Ovary (tissue), 9 donors: ENCODE measurements around the gene ZNRF1. TPM values are rescaled to one million over a fixed set of nuclear protein-coding genes. Genes with fewer than 3 reads are reported as not detected.

Experiments used
- DNase-seq, 5 donors: peaks; one replicate each; pipeline ENCODE4 v3.0.0-alpha.2; 2019 to 2020
- H3K27ac ChIP-seq, 2 donors: fragments of 200-600 bp; one replicate each; pipeline versions ENCODE4 v1.5.1 to v1.8.0; 2019 to 2022
- H3K27me3 ChIP-seq: fragments of 200-600 bp; one replicate; pipeline ENCODE4 v1.8.0; 2022
- H3K36me3 ChIP-seq: fragments of 200-600 bp; sonication (generic); one replicate; pipeline ENCODE4 v1.5.1; 2019
- H3K4me1 ChIP-seq: one replicate; pipeline ENCODE4 v1.8.1; 2013; ENCODE audit warnings: mild to moderate bottlenecking, moderate library complexity; ENCODE audit not compliant: insufficient read depth
- H3K4me3 ChIP-seq: fragments of 200-600 bp; sonication (generic); one replicate; pipeline ENCODE4 v1.5.1; 2017
- H3K9me3 ChIP-seq, 2 donors: fragments of 200-600 bp in 1 of 2; sonication (generic) in 1 of 2; one replicate each; pipeline versions ENCODE4 v1.5.1 to v1.8.1; 2013 to 2019; ENCODE audit warnings: mild to moderate bottlenecking in 1 of 2, moderate library complexity in 1 of 2
- EP300 ChIP-seq: sonication (generic); formaldehyde crosslinking; IDR thresholded peaks from one replicate; pipeline ENCODE4 v1.6.1; 2017; ENCODE audit warnings: antibody characterized with exemption
- POLR2A ChIP-seq: fragments of 450-650 bp; IDR thresholded peaks from one replicate; pipeline ENCODE4 v1.6.1; 2017; ENCODE audit warnings: antibody characterized with exemption, mild to moderate bottlenecking, moderate library complexity
- WGBS, 3 donors: extraction: QIAGEN DNeasy Blood & Tissue Kit in 1 of 3; methylation state at CpG; one replicate each; pipeline versions ENCODE4 v1.1.5 to v1.1.7; 2013 to 2017; 5-methylcytosine and 5-hydroxymethylcytosine counted together
- intact Hi-C, 4 donors: fragments of 100-400 bp; cut with DNase I; formaldehyde crosslinking; loops; one replicate each; pipeline versions ENCODE4 v1.11.0 to v1.15.1; 2022 to 2023
- polyA plus RNA-seq, 2 donors: library from polyadenylated mRNA; stranded (reverse); fragments of 200-250 nt in 1 of 2; fragments of 350-450 nt in 1 of 2; fragmentation: Illumina TruSeq in 1 of 2; extraction: RNeasy Lipid Tissue Mini Kit (QIAGEN cat#74804) in 1 of 2; gene quantifications; one replicate each; pipeline ENCODE4 v1.2.3, GENCODE V29; 2013 to 2014
- total RNA-seq, 7 donors: library from RNA; depleted of rRNA in 2 of 7; stranded (reverse); fragments of >200 nt in 2 of 7; fragmentation: NEBNext Ultra II Directional in 3 of 7; extraction: Animal tissue kit (Norgen Biotek cat#: 25700) in 3 of 7; gene quantifications; one replicate each; pipeline versions ENCODE4 v1.1.0 to v1.2.4, GENCODE V29; 2016 to 2023
- TF ChIP-seq, protein P1 (sequence below), 3 donors: fragments of 450-650 bp in 2 of 3; fragments of 200-600 bp in 1 of 3; IDR thresholded peaks; one replicate each; pipeline versions ENCODE4 v1.5.1 to v1.8.0; 2016 to 2022; ENCODE audit warnings: antibody characterized with exemption in 3 of 3, mild to moderate bottlenecking in 1 of 3
- donor health status: DM: no; HTN: no; CAD: no; lungs with moderate emphysema.
- donor health status: DM: no; HTN: no; CAD: no.
- donor health status: Bipolar disorder and iron deficiency.
- donor health status: DM: yes; HTN: yes; CAD: no.
- donor health status: DM: no; HTN: no; CAD: no.
- donor health status: DM: yes; HTN: yes; CAD: no.

The ZNRF1 gene
- total and polyA plus RNA-seq, 9 donors: 10.8 to 27.9 (median 24.3) TPM

DNA sequence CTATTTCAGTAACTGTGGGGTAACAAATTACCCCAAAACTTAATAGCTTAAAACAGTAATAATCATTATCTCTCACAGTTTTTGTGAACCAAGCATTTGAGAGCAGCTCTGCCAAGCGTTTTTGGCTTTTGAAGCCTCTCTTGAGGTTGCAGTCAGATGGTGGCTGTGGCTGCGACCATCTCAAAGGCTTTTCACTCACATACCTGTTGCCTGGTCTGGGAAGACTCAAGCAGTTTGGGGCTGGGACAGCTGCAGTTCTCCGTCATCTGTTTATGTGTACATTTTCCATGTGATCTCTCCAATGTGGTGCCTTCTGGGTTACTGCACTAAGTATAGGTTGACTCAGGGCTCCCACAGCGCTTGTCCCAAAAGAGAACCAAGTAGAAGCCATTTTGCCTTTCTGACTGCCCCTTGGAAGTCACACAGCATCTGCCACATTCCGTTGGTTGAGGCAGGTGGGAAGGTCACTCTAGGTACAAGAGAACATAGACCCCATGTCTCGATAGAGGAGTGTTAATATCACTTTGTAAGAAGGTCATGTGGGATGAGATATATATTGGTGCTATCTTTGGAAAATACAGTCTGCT lies 68.1 kb downstream of the ZNRF1 start:
- Histone ChIP-seq H3K9me3 (no peaks in the 10 kb centered on the region), H3K4me1 (peaks cover 17% of the 10 kb centered on the region), H3K4me3 (no peak overlapping the region), H3K27ac (no peak overlapping the region), H3K27me3 (no peaks in the 10 kb centered on the region), H3K36me3 (no peaks in the 10 kb centered on the region)
- intact Hi-C loops: no loop called here
- TF ChIP-seq, protein P1, sequence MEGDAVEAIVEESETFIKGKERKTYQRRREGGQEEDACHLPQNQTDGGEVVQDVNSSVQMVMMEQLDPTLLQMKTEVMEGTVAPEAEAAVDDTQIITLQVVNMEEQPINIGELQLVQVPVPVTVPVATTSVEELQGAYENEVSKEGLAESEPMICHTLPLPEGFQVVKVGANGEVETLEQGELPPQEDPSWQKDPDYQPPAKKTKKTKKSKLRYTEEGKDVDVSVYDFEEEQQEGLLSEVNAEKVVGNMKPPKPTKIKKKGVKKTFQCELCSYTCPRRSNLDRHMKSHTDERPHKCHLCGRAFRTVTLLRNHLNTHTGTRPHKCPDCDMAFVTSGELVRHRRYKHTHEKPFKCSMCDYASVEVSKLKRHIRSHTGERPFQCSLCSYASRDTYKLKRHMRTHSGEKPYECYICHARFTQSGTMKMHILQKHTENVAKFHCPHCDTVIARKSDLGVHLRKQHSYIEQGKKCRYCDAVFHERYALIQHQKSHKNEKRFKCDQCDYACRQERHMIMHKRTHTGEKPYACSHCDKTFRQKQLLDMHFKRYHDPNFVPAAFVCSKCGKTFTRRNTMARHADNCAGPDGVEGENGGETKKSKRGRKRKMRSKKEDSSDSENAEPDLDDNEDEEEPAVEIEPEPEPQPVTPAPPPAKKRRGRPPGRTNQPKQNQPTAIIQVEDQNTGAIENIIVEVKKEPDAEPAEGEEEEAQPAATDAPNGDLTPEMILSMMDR (IDR thresholded peaks at IDR 0.05): no peak
- no peak for TF ChIP-seq POLR2A
- TF ChIP-seq EP300: no peak
- 89 to 95% (median 92%) methylated on average over 6 of the region's 6 CpGs for WGBS, 3 donors
- DNase-seq: no peak

DNA sequence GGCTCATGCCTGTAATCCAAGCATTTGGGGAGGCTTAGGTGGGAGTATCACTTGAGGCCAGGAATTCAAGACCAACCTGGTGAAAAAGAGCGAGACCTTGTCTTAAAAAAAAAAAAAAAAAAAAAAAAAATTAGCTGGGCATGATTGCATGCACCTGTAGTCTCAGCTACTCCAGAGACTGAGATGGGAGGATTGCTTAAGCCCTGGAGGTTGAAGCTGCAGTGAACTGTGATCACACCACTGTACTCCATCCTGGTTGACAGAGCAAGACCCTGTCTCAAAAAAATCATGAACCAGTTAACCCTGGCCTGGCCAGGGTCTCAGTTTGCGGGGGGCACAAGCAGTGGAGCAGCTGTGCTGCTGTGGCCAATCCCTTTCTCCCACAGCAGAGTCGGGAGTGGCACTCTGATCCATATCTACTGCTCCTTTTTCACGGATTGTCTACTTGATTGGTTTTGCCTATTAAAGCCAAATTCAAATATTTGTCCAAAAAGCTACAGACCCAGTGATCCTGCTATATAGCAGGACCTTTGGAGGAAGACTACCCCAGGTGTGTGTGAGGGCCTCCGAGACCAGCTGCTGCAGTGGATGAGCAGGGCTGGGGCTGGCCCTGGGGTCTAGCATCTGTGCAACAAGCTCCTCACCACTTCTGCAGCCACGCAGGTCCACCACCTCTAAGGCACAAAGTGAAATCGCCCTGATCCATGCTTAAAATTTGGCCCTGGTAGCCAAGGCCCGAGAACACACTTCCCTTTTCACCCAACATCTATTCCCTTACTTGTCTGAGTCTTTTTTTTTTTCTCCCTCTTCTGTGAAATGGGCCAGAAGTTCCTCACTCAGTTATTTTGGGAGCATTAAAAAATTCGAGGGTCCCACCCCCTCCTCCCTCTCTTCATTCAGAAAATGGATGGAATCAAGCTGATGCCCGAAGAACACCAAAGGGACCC lies 69.5 kb downstream of the ZNRF1 start:
- H3K27me3 ChIP-seq: no peaks in the 10 kb centered on the region
- peaks cover 7% of the 10 kb centered on the region for H3K4me1 ChIP-seq
- no peak overlapping the region for H3K4me3 ChIP-seq
- TF ChIP-seq POLR2A (no peak), EP300 (no peak)
- TF ChIP-seq, protein P1 (IDR thresholded peaks at IDR 0.05): no peak
- no peak for DNase-seq
- intact Hi-C loops: no loop called here
- H3K9me3 ChIP-seq: no peaks in the 10 kb centered on the region
- H3K27ac ChIP-seq: no peak overlapping the region
- H3K36me3 ChIP-seq: no peaks in the 10 kb centered on the region
- WGBS, 3 donors: 92 to 93% (median 93%) methylated on average over 10 of the region's 10 CpGs

DNA sequence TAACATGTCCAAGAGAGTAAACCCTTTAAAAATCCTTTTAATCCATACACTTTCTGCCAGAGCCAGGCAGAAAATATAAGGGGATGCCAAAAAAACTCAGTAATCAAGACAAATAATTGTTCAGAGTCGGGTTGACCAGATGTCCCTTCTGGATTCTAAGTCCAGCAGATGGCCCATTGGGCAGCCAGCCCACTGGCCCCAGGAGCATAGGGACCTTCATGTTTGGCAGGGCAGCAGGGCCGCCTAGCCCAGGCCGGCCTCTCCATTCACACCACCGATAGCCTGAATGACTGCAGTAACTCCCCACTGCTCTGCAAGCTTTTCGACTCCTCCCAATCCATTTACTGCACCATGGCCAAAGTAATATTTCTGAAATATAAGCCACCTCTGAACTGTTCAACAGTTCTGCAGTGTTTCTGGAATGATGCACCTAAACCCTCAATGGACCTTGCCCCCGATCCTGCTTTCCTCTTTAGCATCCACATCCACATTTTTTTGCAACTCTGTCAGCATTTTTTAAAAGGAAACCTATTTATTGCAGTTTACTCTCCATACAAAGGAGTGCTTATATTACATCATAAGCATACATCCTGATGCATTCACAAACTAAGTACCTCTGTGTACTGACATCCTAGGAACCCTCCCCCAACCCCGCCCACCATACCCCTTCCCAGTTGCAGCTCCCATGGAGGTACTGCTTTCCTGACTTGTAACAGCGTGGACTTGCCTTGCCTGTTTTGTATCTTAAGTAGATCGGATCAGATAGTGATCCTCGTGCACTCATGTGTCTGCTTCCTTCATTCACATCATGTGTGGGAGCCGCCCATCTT lies 71.4 kb downstream of the ZNRF1 start:
- H3K27me3 ChIP-seq: no peaks in the 10 kb centered on the region
- no peak overlapping the region for H3K4me3 ChIP-seq
- no peaks in the 10 kb centered on the region for H3K9me3 ChIP-seq
- TF ChIP-seq, protein P1 (IDR thresholded peaks at IDR 0.05): no peak
- no peak for TF ChIP-seq EP300
- no peak for TF ChIP-seq POLR2A
- no peak overlapping the region for H3K27ac ChIP-seq
- intact Hi-C loops: no loop called here
- no peaks in the 10 kb centered on the region for H3K36me3 ChIP-seq
- 48 to 49% (median 49%) methylated on average over 11 of the region's 11 CpGs for WGBS, 3 donors
- DNase-seq: peak in 3 of 5 donors; percentile 36 to 62 (median 55)
- H3K4me1 ChIP-seq: peaks cover 5% of the 10 kb centered on the region

DNA sequence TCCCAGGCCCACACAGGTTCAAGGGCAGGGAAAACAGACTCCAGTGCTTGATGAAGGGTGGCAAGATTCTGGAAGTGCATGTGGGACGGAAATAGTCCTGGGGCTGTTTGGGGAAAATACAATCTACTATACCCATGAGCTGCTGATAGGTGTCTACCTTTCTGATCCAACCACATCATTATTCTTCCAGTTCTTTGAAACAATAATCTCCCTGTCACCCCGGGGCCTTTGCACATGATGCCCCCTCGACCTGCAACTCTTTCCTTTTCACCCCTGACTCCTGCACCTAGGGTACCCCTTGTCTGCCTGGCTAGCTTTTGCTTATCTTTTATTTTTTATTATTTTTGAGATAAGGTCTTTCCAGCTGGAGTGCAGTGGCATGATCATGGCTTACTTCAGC lies 72.8 kb downstream of the ZNRF1 start:
- Histone ChIP-seq H3K4me1 (peaks cover 7% of the 10 kb centered on the region), H3K4me3 (no peak overlapping the region), H3K27me3 (no peaks in the 10 kb centered on the region), H3K9me3 (no peaks in the 10 kb centered on the region), H3K36me3 (no peaks in the 10 kb centered on the region), H3K27ac (no peak overlapping the region)
- no peak for DNase-seq
- 89 to 98% (median 97%) methylated on average over 3 of the region's 3 CpGs for WGBS, 3 donors
- TF ChIP-seq, protein P1 (IDR thresholded peaks at IDR 0.05): no peak
- TF ChIP-seq POLR2A (no peak), EP300 (no peak)
- intact Hi-C loops: no loop called here
